Colonic mucosa (tissue), 4 donors: ENCODE results near the gene PARK7. TPM values are rescaled to one million over a fixed set of nuclear protein-coding genes. Genes with fewer than 3 reads are reported as not detected.

ENCODE experiments used
- DNase-seq: peaks from one replicate; pipeline ENCODE4 v3.0.0-alpha.2; 2020
- H3K27ac ChIP-seq: fragments of 200-600 bp; one replicate; pipeline ENCODE4 v1.8.0; 2021
- H3K27me3 ChIP-seq: fragments of 200-600 bp; one replicate; pipeline ENCODE4 v1.8.0; 2021
- H3K36me3 ChIP-seq: fragments of 200-600 bp; one replicate; pipeline ENCODE4 v1.8.0; 2021
- H3K4me1 ChIP-seq: fragments of 200-600 bp; one replicate; pipeline ENCODE4 v1.8.0; 2021; ENCODE audit warnings: mild to moderate bottlenecking
- H3K4me3 ChIP-seq: fragments of 200-600 bp; one replicate; pipeline ENCODE4 v1.8.0; 2021
- H3K9ac ChIP-seq, 2 donors: one replicate each; pipeline ENCODE4 v1.7.0; 2013; ENCODE audit warnings: control low read depth in 2 of 2, low read depth in 2 of 2, low read length in 2 of 2
- H3K9me3 ChIP-seq: fragments of 200-600 bp; one replicate; pipeline ENCODE4 v1.8.0; 2021
- intact Hi-C: fragments of 100-400 bp; cut with DNase I; formaldehyde crosslinking; loops from one replicate; pipeline ENCODE4 v1.14.1; 2022
- total RNA-seq, 2 donors: library from RNA; stranded (reverse); fragmentation: NEBNext Ultra II Directional in 1 of 2; extraction: Animal tissue kit (Norgen Biotek cat#: 25700) in 1 of 2; gene quantifications; one replicate each; pipeline ENCODE4 v1.2.1, GENCODE V29; 2021
- TF ChIP-seq, protein P1 (sequence below): fragments of 200-600 bp; IDR thresholded peaks from one replicate; pipeline ENCODE4 v1.8.0; 2022; ENCODE audit warnings: antibody characterized with exemption, mild to moderate bottlenecking
- donor health status: healthy.
- donor health status: DM: no; HTN: no; CAD: no.
- donor health status: DM: no; HTN: no; CAD: no.

The PARK7 gene
- total RNA-seq, 2 donors from 2014 or later = 184 to 330 TPM

GRCh38 chr1:8026976-8027747, 65.7 kb downstream of the PARK7 start:
- intact Hi-C loops = no loop called here
- DNase-seq = peak; percentile 73
- peak overlapping the region; percentile 68 for H3K27ac ChIP-seq
- no peaks in the 10 kb centered on the region for H3K9me3 ChIP-seq
- H3K36me3 ChIP-seq = no peaks in the 10 kb centered on the region
- H3K4me3 ChIP-seq = peak overlapping the region; percentile 78
- H3K4me1 ChIP-seq = peaks cover 8% of the 10 kb centered on the region
- TF ChIP-seq, protein P1, sequence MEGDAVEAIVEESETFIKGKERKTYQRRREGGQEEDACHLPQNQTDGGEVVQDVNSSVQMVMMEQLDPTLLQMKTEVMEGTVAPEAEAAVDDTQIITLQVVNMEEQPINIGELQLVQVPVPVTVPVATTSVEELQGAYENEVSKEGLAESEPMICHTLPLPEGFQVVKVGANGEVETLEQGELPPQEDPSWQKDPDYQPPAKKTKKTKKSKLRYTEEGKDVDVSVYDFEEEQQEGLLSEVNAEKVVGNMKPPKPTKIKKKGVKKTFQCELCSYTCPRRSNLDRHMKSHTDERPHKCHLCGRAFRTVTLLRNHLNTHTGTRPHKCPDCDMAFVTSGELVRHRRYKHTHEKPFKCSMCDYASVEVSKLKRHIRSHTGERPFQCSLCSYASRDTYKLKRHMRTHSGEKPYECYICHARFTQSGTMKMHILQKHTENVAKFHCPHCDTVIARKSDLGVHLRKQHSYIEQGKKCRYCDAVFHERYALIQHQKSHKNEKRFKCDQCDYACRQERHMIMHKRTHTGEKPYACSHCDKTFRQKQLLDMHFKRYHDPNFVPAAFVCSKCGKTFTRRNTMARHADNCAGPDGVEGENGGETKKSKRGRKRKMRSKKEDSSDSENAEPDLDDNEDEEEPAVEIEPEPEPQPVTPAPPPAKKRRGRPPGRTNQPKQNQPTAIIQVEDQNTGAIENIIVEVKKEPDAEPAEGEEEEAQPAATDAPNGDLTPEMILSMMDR = no peak
- peak overlapping the region; percentile 71 to 72 for H3K9ac ChIP-seq
- no peaks in the 10 kb centered on the region for H3K27me3 ChIP-seq

GRCh38 chr1:8027748-8028570, 66.4 kb downstream of the PARK7 start:
- H3K4me1 ChIP-seq = peaks cover 5% of the 10 kb centered on the region
- H3K36me3 ChIP-seq = no peaks in the 10 kb centered on the region
- H3K27me3 ChIP-seq = no peaks in the 10 kb centered on the region
- peak; percentile 38 for DNase-seq
- peak overlapping the region; percentile 68 for H3K27ac ChIP-seq
- no peak overlapping the region for H3K4me3 ChIP-seq
- peak overlapping the region in 1 of 2 donors; percentile 72 for H3K9ac ChIP-seq
- H3K9me3 ChIP-seq = no peaks in the 10 kb centered on the region
- intact Hi-C loops = no loop called here
- TF ChIP-seq, protein P1 = no peak

DNA sequence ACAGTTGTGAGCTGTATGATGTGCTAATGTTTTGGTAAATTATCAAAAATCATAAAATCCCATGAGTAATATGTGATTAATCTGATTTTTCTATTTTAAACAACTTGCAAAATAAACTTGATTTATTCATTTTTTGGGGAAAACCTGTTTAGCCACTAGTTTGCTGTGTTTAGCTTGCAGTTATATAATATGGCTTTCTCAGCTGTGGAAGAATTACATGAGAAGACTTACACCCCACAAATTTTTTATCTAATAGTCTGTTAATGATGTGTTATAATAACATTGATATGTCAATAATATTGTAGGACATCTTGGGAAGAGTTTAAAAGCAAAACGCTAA, 67.0 kb downstream of the PARK7 start:
- no peaks in the 10 kb centered on the region for H3K36me3 ChIP-seq

GRCh38 chr1:8031176-8031785, 69.8 kb downstream of the PARK7 start:
- TF ChIP-seq, protein P1 = peak; percentile 53
- Histone ChIP-seq H3K9me3 (no peaks in the 10 kb centered on the region), H3K27ac (no peak overlapping the region), H3K27me3 (no peaks in the 10 kb centered on the region), H3K36me3 (no peaks in the 10 kb centered on the region), H3K4me3 (no peak overlapping the region), H3K9ac (no peak overlapping the region), H3K4me1 (peaks cover 4% of the 10 kb centered on the region)
- DNase-seq = no peak
- intact Hi-C loops = loop anchor here (2.0 kb wide), 1 partner anchor 284 kb away; no protein-coding TSS in a partner anchor

More for the DNA sequence above, 67.0 kb downstream of the PARK7 start:
- Histone ChIP-seq H3K9me3 (no peaks in the 10 kb centered on the region), H3K27me3 (no peaks in the 10 kb centered on the region), H3K4me3 (no peak overlapping the region), H3K27ac (peak overlapping the region; percentile 68), H3K9ac (no peak overlapping the region), H3K4me1 (peaks cover 4% of the 10 kb centered on the region)
- intact Hi-C loops = no loop called here
- TF ChIP-seq, protein P1 = no peak
- no peak for DNase-seq

GRCh38 chr1:8032366-8032910, 70.9 kb downstream of the PARK7 start:
- H3K27me3 ChIP-seq = no peaks in the 10 kb centered on the region
- no peak for DNase-seq
- no peaks in the 10 kb centered on the region for H3K36me3 ChIP-seq
- TF ChIP-seq, protein P1 = no peak
- H3K4me3 ChIP-seq = no peak overlapping the region
- H3K4me1 ChIP-seq = no peaks in the 10 kb centered on the region
- H3K27ac ChIP-seq = no peak overlapping the region
- no peaks in the 10 kb centered on the region for H3K9me3 ChIP-seq
- intact Hi-C loops = no loop called here
- no peak overlapping the region for H3K9ac ChIP-seq
